C4-2B (cell line): ENCODE measurements around the gene UQCR10.

ENCODE experiments used
- ZFX ChIP-seq: fragments of 450-650 bp; IDR thresholded peaks from 2 replicates; pipeline ENCODE4 v1.6.1; 2017
- TF ChIP-seq, protein P1 (sequence below): fragments of 450-650 bp; conservative IDR thresholded peaks from 2 replicates; pipeline ENCODE4 v1.5.1; 2017; ENCODE audit warnings: mild to moderate bottlenecking

DNA sequence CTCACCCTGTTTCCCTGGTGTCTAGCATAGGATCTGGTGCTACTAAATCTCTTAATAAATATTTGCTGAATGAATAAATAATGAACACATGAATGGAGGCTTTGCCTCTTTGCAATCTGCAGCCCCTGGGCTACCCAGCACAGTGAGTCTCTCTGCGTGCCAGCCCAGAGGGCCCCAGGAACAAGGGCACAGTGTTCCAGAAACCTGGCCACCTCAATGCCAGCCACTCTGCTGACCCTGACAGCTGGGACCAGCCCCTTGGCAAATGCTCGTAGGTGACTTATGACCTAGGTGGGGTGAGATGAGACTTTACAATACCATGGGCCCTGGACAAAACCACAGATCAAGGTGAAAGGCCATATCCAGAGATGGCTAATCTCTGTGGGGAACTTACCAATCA is 31.6 kb downstream of the UQCR10 start:
- TF ChIP-seq, protein P1, sequence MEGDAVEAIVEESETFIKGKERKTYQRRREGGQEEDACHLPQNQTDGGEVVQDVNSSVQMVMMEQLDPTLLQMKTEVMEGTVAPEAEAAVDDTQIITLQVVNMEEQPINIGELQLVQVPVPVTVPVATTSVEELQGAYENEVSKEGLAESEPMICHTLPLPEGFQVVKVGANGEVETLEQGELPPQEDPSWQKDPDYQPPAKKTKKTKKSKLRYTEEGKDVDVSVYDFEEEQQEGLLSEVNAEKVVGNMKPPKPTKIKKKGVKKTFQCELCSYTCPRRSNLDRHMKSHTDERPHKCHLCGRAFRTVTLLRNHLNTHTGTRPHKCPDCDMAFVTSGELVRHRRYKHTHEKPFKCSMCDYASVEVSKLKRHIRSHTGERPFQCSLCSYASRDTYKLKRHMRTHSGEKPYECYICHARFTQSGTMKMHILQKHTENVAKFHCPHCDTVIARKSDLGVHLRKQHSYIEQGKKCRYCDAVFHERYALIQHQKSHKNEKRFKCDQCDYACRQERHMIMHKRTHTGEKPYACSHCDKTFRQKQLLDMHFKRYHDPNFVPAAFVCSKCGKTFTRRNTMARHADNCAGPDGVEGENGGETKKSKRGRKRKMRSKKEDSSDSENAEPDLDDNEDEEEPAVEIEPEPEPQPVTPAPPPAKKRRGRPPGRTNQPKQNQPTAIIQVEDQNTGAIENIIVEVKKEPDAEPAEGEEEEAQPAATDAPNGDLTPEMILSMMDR: no peak
- no peak; the same call in 1 of the 2 replicates for TF ChIP-seq ZFX
